T-helper 17 cell (primary cell): ENCODE results near the gene RNGTT. TPM values are rescaled to one million over a fixed set of nuclear protein-coding genes. Genes with fewer than 3 reads are reported as not detected.

Experiments used
- ATAC-seq: fragments of 150-1000 bp; cut with Tn5 transposase; 2 replicates; pipeline ENCODE4 v1.10.0; 2021; ENCODE audit warnings: mild to moderate bottlenecking, moderate library complexity
- DNase-seq, 3 donors: peaks; one replicate each; pipeline versions ENCODE4 v3.0.0 to v3.0.0-alpha.2; 2020 to 2021
- H3K9me3 ChIP-seq: one replicate; pipeline ENCODE4 v1.7.0; 2013; ENCODE audit warnings: low read length, mild to moderate bottlenecking; ENCODE audit not compliant: control insufficient read depth, poor library complexity, severe bottlenecking
- H3K27ac Mint-ChIP-seq: one replicate; pipeline ENCODE4 v1.8.0; 2022; ENCODE audit warnings: mild to moderate bottlenecking, moderate library complexity, mixed read lengths
- H3K27me3 Mint-ChIP-seq: one replicate; pipeline ENCODE4 v1.8.0; 2022; ENCODE audit warnings: mixed read lengths
- H3K36me3 Mint-ChIP-seq: one replicate; pipeline ENCODE4 v1.8.0; 2022; ENCODE audit warnings: low read depth, mixed read lengths
- H3K4me1 Mint-ChIP-seq: one replicate; pipeline ENCODE4 v1.8.0; 2022; ENCODE audit warnings: mild to moderate bottlenecking, mixed read lengths
- H3K4me3 Mint-ChIP-seq: one replicate; pipeline ENCODE4 v1.8.0; 2022; ENCODE audit warnings: mild to moderate bottlenecking, moderate library complexity, mixed read lengths
- total RNA-seq, 4 donors: library from RNA in 2 of 4; stranded (reverse) in 2 of 4; gene quantifications; one replicate each; pipeline ENCODE4 v1.2.3 and lab custom pipeline; 2022 to 2026

The RNGTT gene
- total RNA-seq, 2 donors from 2014 or later, result 17.6 to 23.0 TPM

DNA sequence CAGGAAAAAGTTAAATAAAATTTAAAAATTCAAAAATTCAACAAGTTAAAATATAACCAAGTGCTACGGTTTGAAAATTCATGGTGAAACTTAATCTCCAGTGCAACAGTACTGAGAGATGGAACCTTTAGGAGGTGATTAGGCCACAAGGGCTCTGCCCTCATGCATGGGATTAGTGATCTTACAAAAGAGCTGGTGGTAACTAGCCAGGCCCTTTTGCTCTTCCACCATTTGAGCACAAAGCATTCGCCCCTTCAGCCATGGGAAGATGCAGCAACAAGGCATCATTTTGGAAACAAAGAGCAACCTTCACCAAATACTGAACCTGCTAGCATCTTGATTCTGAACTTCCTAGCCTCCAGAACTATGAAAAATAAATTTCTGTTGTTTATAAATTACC lies 80.9 kb downstream of the RNGTT start:
- ATAC-seq (no peak), DNase-seq (no peak)
- Mint-ChIP-seq H3K36me3 (peaks cover 7% of the 10 kb centered on the region), H3K27ac (no peak overlapping the region), H3K27me3 (no peaks in the 10 kb centered on the region), H3K4me3 (no peak overlapping the region), H3K4me1 (peaks cover 17% of the 10 kb centered on the region)
- no peaks in the 10 kb centered on the region for H3K9me3 ChIP-seq

DNA sequence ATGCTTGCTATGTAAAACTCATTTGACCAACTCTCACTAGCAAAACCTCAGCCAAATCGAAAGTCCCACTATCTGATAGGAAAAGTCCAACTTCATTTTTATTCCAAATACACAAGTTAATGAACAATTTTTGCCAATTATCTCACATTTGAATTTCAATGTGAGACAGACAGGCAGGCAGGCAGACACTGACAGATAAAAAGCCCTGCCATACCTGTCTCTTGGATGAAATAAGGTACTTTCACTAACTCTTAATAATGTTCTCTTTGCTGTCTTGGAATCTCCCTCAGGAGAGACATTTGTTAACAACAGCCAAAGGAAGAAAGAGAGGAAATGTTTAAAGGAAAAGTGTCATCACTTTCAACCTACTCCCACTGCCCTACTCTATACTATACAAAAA lies 82.0 kb downstream of the RNGTT start:
- ATAC-seq, result no peak
- Mint-ChIP-seq H3K36me3 (peaks cover 7% of the 10 kb centered on the region), H3K27me3 (no peaks in the 10 kb centered on the region), H3K27ac (no peak overlapping the region), H3K4me3 (no peak overlapping the region), H3K4me1 (peaks cover 14% of the 10 kb centered on the region)
- no peaks in the 10 kb centered on the region for H3K9me3 ChIP-seq
- no peak for DNase-seq

- no peaks in the 10 kb centered on the region for H3K9me3 ChIP-seq
- H3K4me3 Mint-ChIP-seq, result no peak overlapping the region
- DNase-seq (no peak), ATAC-seq (no peak)
- peaks cover 13% of the 10 kb centered on the region for H3K4me1 Mint-ChIP-seq
- no peaks in the 10 kb centered on the region for H3K27me3 Mint-ChIP-seq
- no peak overlapping the region for H3K27ac Mint-ChIP-seq
- peaks cover 3% of the 10 kb centered on the region for H3K36me3 Mint-ChIP-seq
Observed at GRCh38 chr6:88880021-88880420, 83.4 kb downstream of the RNGTT start.

DNA sequence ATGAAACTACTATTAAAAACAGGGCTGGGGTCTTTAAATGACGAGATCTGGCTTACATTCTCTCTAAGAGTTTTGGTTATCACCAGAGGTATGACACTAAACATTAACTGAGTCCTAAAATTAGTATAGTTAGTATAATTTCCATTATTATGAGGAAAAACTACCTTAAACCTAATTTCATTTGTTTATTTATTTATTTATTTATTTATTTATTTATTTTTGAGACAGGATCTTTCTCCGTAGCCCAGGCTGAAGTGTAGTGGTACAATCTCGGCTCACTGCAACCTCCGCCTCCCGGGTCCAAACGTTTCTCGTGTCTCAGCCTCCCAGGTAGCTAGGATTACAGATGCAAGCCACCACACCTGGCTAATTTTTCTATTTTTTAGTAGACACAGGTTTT lies 85.5 kb downstream of the RNGTT start:
- H3K4me3 Mint-ChIP-seq, result no peak overlapping the region
- H3K4me1 Mint-ChIP-seq, result peaks cover 14% of the 10 kb centered on the region
- no peaks in the 10 kb centered on the region for H3K27me3 Mint-ChIP-seq
- ATAC-seq (no peak), DNase-seq (no peak)
- peaks cover 2% of the 10 kb centered on the region for H3K36me3 Mint-ChIP-seq
- H3K9me3 ChIP-seq, result no peaks in the 10 kb centered on the region
- H3K27ac Mint-ChIP-seq, result no peak overlapping the region

DNA sequence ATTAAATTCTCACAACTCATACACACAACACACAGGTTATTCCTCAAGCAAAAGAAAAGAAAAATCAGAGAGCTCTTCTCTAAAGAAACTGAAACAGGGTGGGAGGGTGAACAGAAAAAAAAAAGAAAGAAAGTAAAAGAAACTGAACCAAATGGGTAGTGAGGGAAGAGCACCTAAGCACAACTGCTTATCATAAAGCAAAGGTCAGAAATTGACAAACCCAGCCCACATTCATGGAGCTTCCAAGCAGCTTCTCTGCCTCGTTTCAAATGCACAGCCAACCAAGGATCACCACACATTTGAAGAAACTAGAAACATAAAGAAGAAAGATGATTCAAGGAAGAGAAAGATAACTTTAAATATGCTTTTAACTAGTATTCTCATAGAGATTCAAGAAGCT lies 90.5 kb downstream of the RNGTT start:
- no peak for ATAC-seq

GRCh38 chr6:88871498-88871897 lies 91.9 kb downstream of the RNGTT start:
- Mint-ChIP-seq H3K36me3 (peaks cover 7% of the 10 kb centered on the region), H3K27me3 (no peaks in the 10 kb centered on the region), H3K27ac (no peak overlapping the region), H3K4me3 (no peak overlapping the region), H3K4me1 (peaks cover 17% of the 10 kb centered on the region)
- DNase-seq, result no peak
- ATAC-seq, result no peak
- no peaks in the 10 kb centered on the region for H3K9me3 ChIP-seq

More for the DNA sequence above, 90.5 kb downstream of the RNGTT start:
- H3K27ac Mint-ChIP-seq, result peak overlapping the region; percentile 63
- H3K4me1 Mint-ChIP-seq, result peaks cover 16% of the 10 kb centered on the region
- no peak for DNase-seq
- no peaks in the 10 kb centered on the region for H3K27me3 Mint-ChIP-seq
- H3K36me3 Mint-ChIP-seq, result peaks cover 6% of the 10 kb centered on the region
- no peaks in the 10 kb centered on the region for H3K9me3 ChIP-seq
- H3K4me3 Mint-ChIP-seq, result no peak overlapping the region

DNA sequence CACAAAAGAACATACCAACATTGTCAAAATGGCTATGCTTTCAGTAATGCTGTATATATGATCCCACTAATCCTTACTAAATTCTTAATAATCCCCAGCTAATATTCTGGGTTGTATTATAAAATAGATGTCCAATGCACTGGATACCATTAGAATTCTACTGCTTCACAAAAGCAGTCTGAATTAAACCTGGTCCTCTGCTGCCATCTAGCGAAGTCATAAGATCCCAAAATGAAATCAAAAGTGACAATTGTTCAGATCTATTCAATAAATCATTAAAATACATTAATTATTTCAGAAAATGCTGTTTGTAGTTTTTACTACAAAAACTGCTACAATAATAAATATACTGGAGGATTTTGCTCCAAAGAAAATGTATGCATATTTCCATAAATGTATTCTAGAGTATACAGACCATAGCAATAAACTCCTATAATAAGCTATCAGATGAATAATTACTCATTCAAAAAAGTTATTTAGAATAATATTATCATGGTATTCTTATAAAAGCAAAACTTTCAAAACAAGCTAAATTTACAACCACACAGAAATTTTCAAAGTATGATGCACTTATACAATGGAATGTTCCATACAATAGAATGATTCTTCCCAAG lies 92.6 kb downstream of the RNGTT start:
- Mint-ChIP-seq H3K27ac (no peak overlapping the region), H3K4me1 (peaks cover 19% of the 10 kb centered on the region), H3K27me3 (no peaks in the 10 kb centered on the region), H3K36me3 (peaks cover 7% of the 10 kb centered on the region), H3K4me3 (no peak overlapping the region)
- DNase-seq (peak in 1 of 3 donors; percentile 19), ATAC-seq (peak; percentile 51)
- H3K9me3 ChIP-seq, result no peaks in the 10 kb centered on the region

DNA sequence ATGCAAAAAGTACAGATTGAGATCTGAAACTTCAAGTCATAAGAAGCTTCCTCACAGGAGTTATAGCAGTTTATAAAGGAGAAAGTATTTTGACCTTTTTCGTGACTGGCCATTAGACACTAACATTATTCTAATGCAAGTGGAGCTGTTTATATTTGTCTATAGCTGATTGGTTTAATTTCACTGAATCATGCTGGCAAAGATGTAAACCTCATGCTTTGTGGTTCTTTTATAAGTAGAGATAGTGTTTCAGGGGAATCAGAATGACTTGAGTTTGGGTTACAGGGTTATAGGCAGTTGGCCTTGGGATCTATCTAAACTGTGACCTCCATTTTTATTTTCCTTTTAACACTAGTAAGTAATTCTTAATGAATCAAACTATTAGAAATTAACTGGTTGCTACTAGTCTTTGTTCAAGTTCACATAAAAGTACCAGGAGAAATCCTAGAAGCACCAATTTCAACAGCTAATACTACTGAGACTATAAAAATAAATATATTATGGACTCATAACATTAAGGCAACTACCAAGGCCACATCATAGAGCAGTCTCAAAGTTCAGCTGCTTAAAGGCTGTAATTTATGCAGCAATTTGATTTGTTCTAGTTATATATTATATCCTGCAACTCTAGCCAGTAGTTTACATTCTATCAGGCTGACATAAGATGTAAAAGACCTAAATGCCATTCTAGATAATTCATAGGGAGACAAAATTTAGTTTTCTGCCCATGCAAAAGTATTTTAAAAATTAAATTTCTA lies 94.0 kb downstream of the RNGTT start:
- Mint-ChIP-seq H3K4me3 (no peak overlapping the region), H3K27me3 (no peaks in the 10 kb centered on the region), H3K4me1 (peaks cover 27% of the 10 kb centered on the region), H3K36me3 (peaks cover 9% of the 10 kb centered on the region), H3K27ac (no peak overlapping the region)
- ATAC-seq (no peak), DNase-seq (no peak)
- no peaks in the 10 kb centered on the region for H3K9me3 ChIP-seq

- ATAC-seq (no peak), DNase-seq (no peak)
- Mint-ChIP-seq H3K27me3 (no peaks in the 10 kb centered on the region), H3K4me1 (peaks cover 27% of the 10 kb centered on the region), H3K36me3 (peaks cover 11% of the 10 kb centered on the region), H3K4me3 (no peak overlapping the region), H3K27ac (peak overlapping the region; percentile 71)
- no peaks in the 10 kb centered on the region for H3K9me3 ChIP-seq
Observed at GRCh38 chr6:88867841-88868731, 95.3 kb downstream of the RNGTT start.

GRCh38 chr6:88866856-88867255 lies 96.6 kb downstream of the RNGTT start:
- no peaks in the 10 kb centered on the region for H3K9me3 ChIP-seq

GRCh38 chr6:88865275-88865674 lies 98.1 kb downstream of the RNGTT start:
- Mint-ChIP-seq H3K4me1 (peaks cover 17% of the 10 kb centered on the region), H3K27ac (no peak overlapping the region), H3K36me3 (peaks cover 6% of the 10 kb centered on the region), H3K4me3 (peak overlapping the region; percentile 83), H3K27me3 (no peaks in the 10 kb centered on the region)
- no peaks in the 10 kb centered on the region for H3K9me3 ChIP-seq
- DNase-seq (no peak), ATAC-seq (peak; percentile 42)

More at GRCh38 chr6:88866856-88867255, 96.6 kb downstream of the RNGTT start:
- ATAC-seq, result no peak
- no peak for DNase-seq
- H3K36me3 Mint-ChIP-seq, result peaks cover 6% of the 10 kb centered on the region
- no peaks in the 10 kb centered on the region for H3K27me3 Mint-ChIP-seq
- H3K4me3 Mint-ChIP-seq, result no peak overlapping the region
- H3K27ac Mint-ChIP-seq, result peak overlapping the region; percentile 71
- peaks cover 19% of the 10 kb centered on the region for H3K4me1 Mint-ChIP-seq

- DNase-seq (no peak), ATAC-seq (no peak)
- Mint-ChIP-seq H3K27me3 (no peaks in the 10 kb centered on the region), H3K36me3 (peaks cover 6% of the 10 kb centered on the region), H3K4me1 (peaks cover 17% of the 10 kb centered on the region), H3K4me3 (no peak overlapping the region), H3K27ac (no peak overlapping the region)
- no peaks in the 10 kb centered on the region for H3K9me3 ChIP-seq
Observed at GRCh38 chr6:88864359-88865054, 98.9 kb downstream of the RNGTT start.

DNA sequence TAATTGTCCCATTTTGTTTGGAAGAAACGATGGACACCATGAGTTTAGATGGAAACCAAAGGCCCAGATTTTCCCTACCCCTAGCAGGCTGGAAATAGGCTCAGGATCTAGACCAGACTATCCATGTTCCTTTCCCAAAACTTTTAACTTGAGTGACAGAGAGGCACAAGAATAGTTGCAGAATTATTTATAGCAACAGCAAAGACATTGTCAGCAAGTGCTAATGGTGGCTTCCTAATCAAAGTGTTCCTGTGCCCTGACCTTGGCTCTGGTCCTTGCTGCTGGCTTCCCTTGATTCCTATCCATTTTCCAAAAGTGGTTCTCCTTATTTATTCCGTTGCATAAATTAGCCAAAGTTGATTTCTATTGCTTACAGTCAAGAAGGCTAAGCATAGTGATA lies 103.1 kb downstream of the RNGTT start:
- DNase-seq (no peak), ATAC-seq (no peak)
- Mint-ChIP-seq H3K27ac (no peak overlapping the region), H3K27me3 (no peaks in the 10 kb centered on the region), H3K4me1 (peaks cover 15% of the 10 kb centered on the region), H3K4me3 (no peak overlapping the region), H3K36me3 (peaks cover 8% of the 10 kb centered on the region)
- H3K9me3 ChIP-seq, result no peaks in the 10 kb centered on the region
